ENCODE data around the gene C3orf20.

C3orf20 gene

GRCh38 chr3:14775563-14775962 is 100.6 kb downstream of the C3orf20 start:
- no peaks in the 10 kb centered on the region for H3K4me1 ChIP-seq
- H3K27me3 ChIP-seq: no peaks in the 10 kb centered on the region
- intact Hi-C loops (cut with DNase I; ENCODE audit: low total_unique reads): no loop called here

GRCh38 chr3:14779069-14779685 is 104.2 kb downstream of the C3orf20 start:
- intact Hi-C loops (cut with DNase I; ENCODE audit: low total_unique reads): no loop called here
- Histone ChIP-seq H3K4me1 (no peaks in the 10 kb centered on the region), H3K27me3 (no peaks in the 10 kb centered on the region), H3K27ac (no peak overlapping the region), H3K36me3 (no peaks in the 10 kb centered on the region), H3K9me3 (peaks cover 4 to 19% (median 10%) of the 10 kb centered on the region in 3 donors), H3K4me3 (no peak overlapping the region)
- TF ChIP-seq CTCF (IDR thresholded peaks at IDR 0.05): no peak
- no peak for DNase-seq

More at GRCh38 chr3:14775563-14775962, 100.6 kb downstream of the C3orf20 start:
- Histone ChIP-seq H3K27ac (no peak overlapping the region), H3K4me3 (no peak overlapping the region), H3K9me3 (peaks cover 4 to 19% (median 10%) of the 10 kb centered on the region in 3 donors), H3K36me3 (no peaks in the 10 kb centered on the region)
- DNase-seq: no peak
- TF ChIP-seq CTCF (IDR thresholded peaks at IDR 0.05): no peak

GRCh38 chr3:14780927-14781507 is 106.1 kb downstream of the C3orf20 start:
- intact Hi-C loops (cut with DNase I; ENCODE audit: low total_unique reads): no loop called here
- Histone ChIP-seq H3K36me3 (no peaks in the 10 kb centered on the region), H3K27ac (no peak overlapping the region), H3K27me3 (peaks cover 0 to 3% of the 10 kb centered on the region in 2 donors), H3K4me3 (no peak overlapping the region), H3K4me1 (no peaks in the 10 kb centered on the region), H3K9me3 (peaks cover 4 to 19% (median 10%) of the 10 kb centered on the region in 3 donors)
- DNase-seq: peak in 1 of 2 donors; percentile 59
- TF ChIP-seq CTCF (IDR thresholded peaks at IDR 0.05): peak; percentile 13 to 23

GRCh38 chr3:14783480-14784086 is 108.6 kb downstream of the C3orf20 start:
- Histone ChIP-seq H3K36me3 (no peaks in the 10 kb centered on the region), H3K27ac (no peak overlapping the region), H3K9me3 (peaks cover 4 to 12% (median 5%) of the 10 kb centered on the region in 3 donors), H3K4me1 (no peaks in the 10 kb centered on the region), H3K4me3 (no peak overlapping the region), H3K27me3 (peaks cover 0 to 7% of the 10 kb centered on the region in 2 donors)
- peak in 1 of 2 donors; percentile 25 for DNase-seq
- TF ChIP-seq CTCF (IDR thresholded peaks at IDR 0.05): no peak
- intact Hi-C loops (cut with DNase I; ENCODE audit: low total_unique reads): no loop called here

GRCh38 chr3:14784087-14784681 is 109.2 kb downstream of the C3orf20 start:
- DNase-seq: peak in 1 of 2 donors; percentile 58

More at GRCh38 chr3:14784087-14784681, 109.2 kb downstream of the C3orf20 start:
- H3K27ac ChIP-seq: no peak overlapping the region
- no peak overlapping the region for H3K4me3 ChIP-seq
- H3K36me3 ChIP-seq: no peaks in the 10 kb centered on the region
- TF ChIP-seq CTCF (IDR thresholded peaks at IDR 0.05): no peak
- H3K9me3 ChIP-seq: peaks cover 4 to 6% (median 4%) of the 10 kb centered on the region in 3 donors
- H3K4me1 ChIP-seq: no peaks in the 10 kb centered on the region
- intact Hi-C loops (cut with DNase I; ENCODE audit: low total_unique reads): no loop called here
- peaks cover 0 to 7% of the 10 kb centered on the region in 2 donors for H3K27me3 ChIP-seq

Data from tibial artery (tissue), 4 donors.